NCI-H2171 treated with DMSO at 0.1 percent for 48 hours (cell line): Measurements from ENCODE around the gene ARCN1.

Source experiments
- DNase-seq: peaks from one replicate; lab custom pipeline; 2025; lab: John Stamatoyannopoulos, UW

ARCN1 gene

DNA sequence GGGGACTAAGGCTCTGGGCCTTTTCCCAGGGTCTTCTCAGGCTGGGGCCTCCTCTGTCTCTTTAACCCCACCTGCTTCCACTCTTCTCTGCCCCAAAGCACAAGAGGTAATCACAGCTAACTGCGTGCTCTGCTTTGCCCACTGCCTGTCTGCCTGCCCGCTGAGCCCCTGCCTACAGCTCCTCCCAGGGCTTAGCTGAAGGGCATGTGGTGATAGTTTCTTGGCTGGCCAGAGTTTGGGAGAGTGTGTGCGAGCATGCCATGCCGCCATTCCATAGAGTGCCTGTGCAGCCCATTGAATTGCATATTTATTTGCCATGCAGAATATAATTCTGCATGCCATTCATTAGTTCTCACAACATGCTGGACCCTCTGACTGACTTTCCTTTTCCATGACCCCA is 67.7 kb downstream of the ARCN1 start:
- DNase-seq, result no peak

DNA sequence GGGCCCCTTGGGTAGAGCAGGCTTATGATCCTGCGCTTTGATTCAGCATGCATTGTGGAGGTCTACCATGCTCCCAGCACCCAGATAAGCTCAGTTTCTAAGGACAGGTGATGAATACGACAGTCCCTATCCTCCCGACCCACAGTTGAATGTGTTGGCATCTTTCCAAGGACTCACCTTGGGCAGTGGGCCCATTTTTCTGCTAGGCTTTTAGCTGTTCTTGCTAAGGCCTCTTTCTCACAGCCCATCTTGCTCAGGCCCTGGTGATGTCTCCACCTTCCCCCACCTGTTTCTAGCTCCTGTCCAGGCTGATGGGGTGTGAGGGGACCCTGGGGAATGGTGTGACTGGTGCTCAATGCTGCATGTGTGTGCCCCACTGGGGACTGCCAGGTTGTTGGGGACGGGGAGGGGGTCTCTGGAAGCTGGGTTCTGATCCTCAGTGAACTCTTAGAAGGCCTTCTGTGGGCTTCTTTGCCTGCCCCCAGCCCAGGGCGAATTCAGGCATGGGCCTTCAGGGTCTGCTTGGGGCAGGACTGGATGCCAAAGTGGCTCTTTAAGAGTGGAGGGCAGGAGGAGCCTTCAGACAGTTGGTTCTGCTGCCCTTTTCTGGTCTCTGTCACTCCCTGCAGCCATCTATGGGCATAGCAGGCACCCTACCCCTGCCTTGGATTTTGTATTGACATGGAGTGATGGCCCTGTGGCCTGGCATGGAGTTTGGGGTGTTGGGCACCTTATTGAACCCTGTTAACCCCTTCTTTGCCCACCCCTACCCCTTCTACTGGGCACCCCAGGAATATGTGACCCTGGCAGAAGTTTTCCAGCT is 68.3 kb downstream of the ARCN1 start:
- DNase-seq, result no peak

DNA sequence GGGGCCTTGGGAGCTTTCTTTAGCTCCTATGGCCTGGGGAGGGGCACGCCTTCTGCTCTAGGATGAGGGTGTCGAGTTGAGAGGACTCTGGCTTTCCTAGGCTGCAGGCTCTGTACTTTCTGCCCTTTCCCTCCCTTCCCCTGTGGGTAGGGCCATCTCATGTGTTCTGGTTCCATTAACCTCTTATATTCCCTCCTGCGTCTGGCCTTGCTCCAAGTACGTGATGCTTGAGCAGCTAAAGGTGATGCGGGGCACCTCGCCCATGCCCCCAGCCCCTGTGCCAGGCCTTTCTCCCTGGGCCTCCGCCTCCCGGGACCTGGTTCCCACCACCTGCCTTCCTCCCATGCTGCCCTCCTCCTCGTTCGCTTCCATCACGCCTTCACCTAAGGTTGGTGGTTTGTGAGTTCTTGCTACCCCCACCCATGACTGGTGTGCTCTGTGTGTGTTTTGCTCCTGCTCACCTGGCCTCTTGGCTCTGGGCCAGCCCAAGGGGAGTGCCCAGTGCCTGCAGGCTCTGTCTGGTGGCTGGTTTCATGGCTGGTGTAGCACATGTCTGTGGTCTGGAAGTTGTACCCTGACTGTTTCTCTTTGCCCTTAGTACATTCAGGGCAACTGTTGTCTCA is 69.3 kb downstream of the ARCN1 start:
- DNase-seq, result peak; percentile 58

DNA sequence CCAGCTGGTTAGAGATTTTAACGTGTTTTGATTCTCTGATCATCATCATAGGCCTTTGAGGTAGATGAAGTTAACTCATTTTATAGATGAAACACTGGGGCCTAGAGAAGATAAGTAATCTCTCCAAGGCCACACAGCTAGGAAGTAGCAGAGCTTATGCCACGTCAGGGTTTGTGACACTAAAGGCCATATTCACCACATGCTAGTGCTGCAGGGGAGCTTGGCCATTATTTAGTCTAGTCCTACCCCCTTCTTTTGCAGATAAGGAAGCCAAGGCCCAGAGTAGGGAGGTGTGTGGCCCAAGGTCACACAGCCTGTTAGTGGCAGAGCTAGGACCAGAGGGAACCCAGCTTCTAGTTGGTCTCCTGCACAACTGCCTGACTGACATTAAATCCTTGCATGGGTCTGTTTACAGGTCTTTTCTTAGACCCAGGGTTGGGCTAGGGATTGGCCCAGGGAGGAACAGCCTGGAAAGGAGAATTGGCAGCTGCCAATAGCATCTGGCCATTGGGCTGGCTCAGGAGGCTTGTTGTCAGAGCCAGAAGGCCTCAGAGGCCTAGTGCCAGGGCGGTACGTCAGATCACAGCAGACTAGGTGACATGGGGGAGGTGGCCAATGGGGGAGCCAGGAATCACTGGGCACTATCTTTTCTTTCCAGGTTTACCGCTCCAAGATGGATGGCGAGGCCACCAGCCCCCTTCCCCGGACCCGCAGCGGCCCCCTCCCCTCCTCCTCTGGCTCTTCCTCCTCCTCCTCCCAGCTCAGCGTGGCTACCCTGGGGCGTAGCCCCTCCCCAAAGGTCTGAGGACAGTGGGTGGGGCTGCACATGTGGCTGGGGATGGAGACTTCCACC is 71.2 kb downstream of the ARCN1 start:
- peak; percentile 4 for DNase-seq

DNA sequence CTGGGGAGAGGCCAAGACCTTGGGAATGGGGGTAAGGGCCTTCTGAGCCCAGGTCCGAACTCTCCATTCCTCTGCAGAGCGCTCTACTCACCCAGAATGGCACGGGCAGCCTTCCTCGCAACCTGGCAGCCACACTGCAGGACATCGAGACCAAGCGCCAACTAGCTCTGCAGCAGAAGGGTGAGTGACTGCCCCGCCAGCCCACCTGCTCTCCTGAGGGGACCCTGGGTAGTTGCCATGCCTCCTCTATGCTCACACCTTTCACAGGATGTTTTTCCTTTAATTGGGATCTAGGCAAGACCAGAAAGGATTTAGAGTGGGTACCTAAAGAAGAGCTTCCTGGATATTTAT is 71.8 kb downstream of the ARCN1 start:
- DNase-seq, result no peak

DNA sequence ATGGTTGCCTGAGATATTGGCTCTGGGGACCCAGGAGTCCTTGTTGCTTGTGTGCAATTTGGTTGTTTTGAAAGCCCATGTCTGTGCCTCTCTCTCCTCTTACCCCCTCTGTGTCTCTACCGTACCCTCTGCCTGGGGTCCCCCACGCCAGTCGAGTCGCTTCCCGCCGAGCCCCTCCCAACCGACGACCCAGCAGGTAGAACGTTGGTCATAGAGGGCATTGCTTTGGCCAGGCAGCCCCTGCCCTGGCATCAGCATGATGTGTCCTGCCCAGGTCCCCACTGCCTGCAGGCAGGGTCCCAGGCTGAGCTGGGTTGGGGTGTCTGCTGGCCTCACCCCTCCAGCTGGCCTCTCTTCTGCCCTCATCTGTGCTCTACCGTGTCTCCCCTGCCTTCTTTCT is 72.3 kb downstream of the ARCN1 start:
- DNase-seq, result no peak

DNA sequence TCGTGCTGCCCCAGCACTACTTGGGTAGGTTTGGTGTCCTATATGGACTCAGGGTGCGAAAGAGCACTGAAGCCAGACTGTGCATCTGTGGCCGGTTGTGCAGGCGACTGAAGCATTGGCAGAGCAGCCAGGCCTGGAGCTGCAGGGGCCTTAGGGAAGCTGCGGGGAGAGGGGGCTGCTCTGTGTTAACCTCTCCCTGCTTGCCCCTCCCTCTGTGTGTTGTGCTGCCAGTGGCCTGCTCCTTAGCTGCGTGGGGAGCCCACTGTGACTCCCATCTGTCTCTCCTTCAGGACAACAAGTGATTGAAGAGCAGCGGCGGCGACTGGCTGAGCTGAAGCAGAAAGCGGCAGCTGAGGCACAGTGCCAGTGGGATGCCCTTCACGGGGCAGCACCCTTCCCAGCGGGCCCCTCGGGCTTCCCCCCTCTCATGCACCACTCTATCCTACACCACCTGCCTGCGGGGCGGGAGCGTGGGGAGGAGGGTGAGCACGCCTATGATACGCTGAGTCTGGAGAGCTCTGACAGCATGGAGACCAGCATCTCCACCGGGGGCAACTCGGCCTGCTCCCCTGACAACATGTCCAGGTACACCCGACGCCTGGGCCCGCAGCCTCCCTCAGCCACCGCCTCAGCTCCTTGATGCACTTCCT is 73.0 kb downstream of the ARCN1 start:
- no peak for DNase-seq

DNA sequence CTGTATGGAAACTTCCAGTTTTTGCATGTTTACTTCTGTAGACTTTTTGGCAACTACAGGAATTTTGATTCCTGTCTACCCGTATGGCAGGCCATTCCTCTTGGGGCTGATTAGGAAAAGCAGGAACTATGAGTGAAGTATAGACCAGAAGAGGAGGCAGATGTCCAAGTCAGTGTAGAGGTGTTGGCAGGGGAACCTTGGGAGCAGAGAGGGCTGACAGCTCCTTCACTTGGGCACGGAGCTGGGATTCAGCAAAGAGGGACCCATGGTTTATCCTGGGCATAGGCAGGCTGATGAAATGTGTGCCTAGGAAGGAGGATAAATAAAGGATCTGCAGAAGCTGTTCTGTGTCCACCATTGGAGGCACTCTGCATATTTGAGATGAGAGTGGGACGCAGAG is 74.2 kb downstream of the ARCN1 start:
- DNase-seq, result no peak

DNA sequence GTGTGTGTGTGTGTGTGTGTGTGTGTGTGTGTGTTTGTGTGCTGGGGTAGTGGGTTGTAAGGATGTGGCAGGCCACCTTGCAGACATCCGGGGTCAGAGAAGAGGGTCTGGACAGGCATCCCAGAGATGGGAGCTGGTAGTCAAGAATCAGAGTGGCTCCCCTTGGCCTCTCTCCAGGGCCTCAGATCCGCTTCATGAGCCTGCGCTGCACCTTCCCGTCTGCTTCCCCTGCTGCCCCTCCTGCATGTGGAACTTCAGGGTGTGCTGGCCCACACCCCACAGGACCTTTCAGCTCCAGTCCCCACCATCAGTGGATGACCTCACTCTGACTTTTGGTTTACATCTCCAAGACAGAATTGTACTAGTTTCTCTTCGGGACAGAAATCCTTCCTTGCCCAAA is 76.1 kb downstream of the ARCN1 start:
- no peak for DNase-seq

DNA sequence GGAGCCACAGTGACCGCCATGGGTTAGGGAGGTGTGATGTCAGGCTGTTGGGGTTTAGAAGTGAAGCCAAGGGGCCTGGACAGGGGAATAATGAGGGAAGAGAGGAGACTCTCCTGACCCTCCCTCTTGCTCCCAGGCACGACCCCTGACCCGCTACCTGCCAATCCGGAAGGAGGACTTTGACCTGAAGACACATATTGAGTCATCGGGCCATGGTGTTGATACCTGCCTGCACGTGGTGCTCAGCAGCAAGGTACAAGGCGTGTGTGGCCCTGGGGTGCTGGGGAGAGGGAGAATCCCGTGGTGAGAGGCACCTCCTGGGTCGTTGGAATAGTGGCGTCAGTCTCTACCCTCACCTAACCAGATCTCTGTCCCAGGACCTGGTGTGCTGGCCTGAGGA is 77.7 kb downstream of the ARCN1 start:
- no peak for DNase-seq

DNA sequence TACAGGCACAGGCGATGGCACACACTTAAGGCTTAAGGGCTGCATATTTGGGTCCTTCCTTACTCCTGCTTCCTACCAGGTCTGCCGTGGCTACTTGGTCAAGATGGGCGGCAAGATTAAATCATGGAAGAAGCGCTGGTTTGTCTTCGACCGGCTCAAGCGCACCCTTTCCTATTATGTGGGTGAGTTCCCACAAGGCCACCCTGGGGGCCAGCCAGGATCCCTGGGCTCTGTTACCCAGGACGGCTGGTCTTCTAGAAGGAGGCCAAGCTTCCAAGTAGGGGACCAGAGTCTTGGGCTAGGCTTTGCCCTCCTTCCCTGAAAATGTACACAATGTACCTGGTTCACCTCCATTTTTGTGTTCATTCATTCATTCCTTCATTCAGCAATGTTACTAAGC is 78.2 kb downstream of the ARCN1 start:
- DNase-seq, result no peak

DNA sequence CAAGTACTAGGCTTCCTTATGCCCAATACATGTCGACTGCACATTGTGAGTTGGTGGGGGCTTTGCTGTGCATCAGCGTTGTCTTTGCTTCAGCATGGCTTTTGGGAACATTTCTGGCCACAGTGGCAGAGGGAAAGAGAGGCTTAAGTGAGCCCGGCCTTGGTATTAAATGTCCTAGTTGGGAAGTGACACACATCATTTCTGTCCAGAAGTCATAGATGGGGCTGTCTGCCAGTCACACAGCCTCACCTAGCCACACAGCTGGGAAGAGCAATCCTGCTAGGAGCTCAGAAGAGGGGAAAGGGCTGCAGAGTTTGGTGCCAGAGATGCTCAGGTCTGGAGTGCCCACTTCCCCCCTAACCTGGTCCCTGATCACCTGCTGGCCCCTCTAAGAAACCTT is 79.6 kb downstream of the ARCN1 start:
- no peak for DNase-seq
